ENCODE results near the gene MTRR. TPM values are rescaled to one million over a fixed set of nuclear protein-coding genes. Genes with fewer than 3 reads are reported as not detected.

MTRR gene
- total RNA-seq = 10 to 100 TPM; 11.0 to 53.9 (median 51.3) TPM
- 10 to 100 TPM in 2 of 3 donors, 1 to 10 TPM in 1; 9.7 to 21.8 (median 15.1) TPM for polyA plus RNA-seq
- long read RNA-seq, donor 1 = 0 reads
- long read RNA-seq, donor 2, partial matches to known transcripts = 0 of 5 reads
- long read RNA-seq, donor 2, other reads (novel, unspliced or antisense) = 0 of 5 reads
- long read RNA-seq, donor 3, partial matches to known transcripts = 0 of 1 reads
- long read RNA-seq, donor 3, other reads (novel, unspliced or antisense) = 0 of 1 reads
- long read RNA-seq, donor 4 = 0 reads
- long read RNA-seq, donor 5, partial matches to known transcripts = 0 of 2 reads
- long read RNA-seq, donor 5, other reads (novel, unspliced or antisense) = 0 of 2 reads
- long read RNA-seq, donor 6, partial matches to known transcripts = 0 of 6 reads
- long read RNA-seq, donor 6, other reads (novel, unspliced or antisense) = 0 of 6 reads
- long read RNA-seq, donor 7, partial matches to known transcripts = 0 of 1 reads
- long read RNA-seq, donor 7, other reads (novel, unspliced or antisense) = 0 of 1 reads
- long read RNA-seq, donor 8, partial matches to known transcripts = 0 of 2 reads
- long read RNA-seq, donor 8, other reads (novel, unspliced or antisense) = 0 of 2 reads
- long read RNA-seq, donor 9, partial matches to known transcripts = 0 of 1 reads
- long read RNA-seq, donor 9, other reads (novel, unspliced or antisense) = 0 of 1 reads
- long read RNA-seq, donor 10 = 0 reads

DNA sequence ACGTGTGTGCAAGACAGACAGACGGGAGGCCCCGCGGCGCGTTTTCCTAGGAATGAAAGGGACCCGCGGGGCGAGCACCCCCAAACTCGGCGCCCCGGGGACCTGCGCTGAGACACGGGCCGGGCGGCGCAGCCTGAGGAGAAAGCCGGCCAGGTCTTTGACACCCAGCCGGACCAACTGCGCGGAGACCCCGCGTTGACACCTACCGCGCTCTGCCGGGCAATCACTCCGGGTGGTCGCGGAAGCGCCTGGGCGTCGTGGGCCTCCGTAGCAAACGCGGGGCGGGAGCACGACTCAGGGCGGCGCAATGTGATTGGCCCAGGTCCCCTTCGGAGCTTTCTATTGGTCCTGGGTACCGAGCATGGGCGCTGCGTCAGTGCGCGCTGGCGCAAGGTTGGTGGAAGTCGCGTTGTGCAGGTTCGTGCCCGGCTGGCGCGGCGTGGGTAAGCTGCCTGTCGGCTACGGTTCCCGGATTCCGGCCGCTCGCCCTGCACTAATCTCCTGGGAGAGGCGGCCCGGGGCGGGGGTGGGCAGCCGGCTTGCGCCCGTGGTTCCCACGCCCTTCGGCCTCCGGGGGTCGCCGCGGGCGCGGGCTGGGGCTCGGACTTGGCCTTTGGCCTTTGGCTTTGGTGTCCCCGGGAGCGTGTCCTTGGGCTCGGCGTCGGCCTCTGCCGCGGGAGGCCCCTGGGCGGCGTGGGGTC, at the start of gene MTRR, which contains the start of gene FASTKD3:
Gene MTRR (plus strand): TSS at position 376 of the 701 bp plus-strand sequence. CDS start 1,647 bp downstream, outside the sequence.
Gene FASTKD3 (minus strand): TSS at position 259 of the 701 bp plus-strand sequence. CDS start 948 bp downstream, outside the sequence.
- Histone ChIP-seq H3K4me1 (peaks cover 11 to 65% (median 42%) of the 10 kb centered on the region in 4 donors), H3K27me3 (no peaks in the 10 kb centered on the region), H3K27ac (peak within 1 kb of the TSS; percentile 86 to 95 (median 91)), H3K4me3 (peak within 1 kb of the TSS; percentile 76 to 98 (median 93)), H3K36me3 (peaks cover 3 to 23% (median 18%) of the 10 kb centered on the region in 4 donors), H3K9me3 (no peaks in the 10 kb centered on the region)
- DNase-seq = peak; percentile 94 to 98
- TF ChIP-seq POLR2A (IDR thresholded peaks at IDR 0.05) (peak in 1 of 4 donors; percentile 28), POLR2AphosphoS5 (IDR thresholded peaks at IDR 0.05) (peak; percentile 47 to 94 (median 91)), EP300 (IDR thresholded peaks at IDR 0.05) (no peak)
- TF ChIP-seq, protein P1, sequence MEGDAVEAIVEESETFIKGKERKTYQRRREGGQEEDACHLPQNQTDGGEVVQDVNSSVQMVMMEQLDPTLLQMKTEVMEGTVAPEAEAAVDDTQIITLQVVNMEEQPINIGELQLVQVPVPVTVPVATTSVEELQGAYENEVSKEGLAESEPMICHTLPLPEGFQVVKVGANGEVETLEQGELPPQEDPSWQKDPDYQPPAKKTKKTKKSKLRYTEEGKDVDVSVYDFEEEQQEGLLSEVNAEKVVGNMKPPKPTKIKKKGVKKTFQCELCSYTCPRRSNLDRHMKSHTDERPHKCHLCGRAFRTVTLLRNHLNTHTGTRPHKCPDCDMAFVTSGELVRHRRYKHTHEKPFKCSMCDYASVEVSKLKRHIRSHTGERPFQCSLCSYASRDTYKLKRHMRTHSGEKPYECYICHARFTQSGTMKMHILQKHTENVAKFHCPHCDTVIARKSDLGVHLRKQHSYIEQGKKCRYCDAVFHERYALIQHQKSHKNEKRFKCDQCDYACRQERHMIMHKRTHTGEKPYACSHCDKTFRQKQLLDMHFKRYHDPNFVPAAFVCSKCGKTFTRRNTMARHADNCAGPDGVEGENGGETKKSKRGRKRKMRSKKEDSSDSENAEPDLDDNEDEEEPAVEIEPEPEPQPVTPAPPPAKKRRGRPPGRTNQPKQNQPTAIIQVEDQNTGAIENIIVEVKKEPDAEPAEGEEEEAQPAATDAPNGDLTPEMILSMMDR (IDR thresholded peaks at IDR 0.05) = no peak
- 0 to 1% (median 0%) methylated on average over 20 to 83 of the region's 83 CpGs for WGBS, 5 donors
- intact Hi-C loops (cut with DNase I; ENCODE audit: low total_unique reads) = loop anchor here (10.0 kb wide), 1 partner anchor 1244 kb away; no protein-coding TSS in a partner anchor

DNA sequence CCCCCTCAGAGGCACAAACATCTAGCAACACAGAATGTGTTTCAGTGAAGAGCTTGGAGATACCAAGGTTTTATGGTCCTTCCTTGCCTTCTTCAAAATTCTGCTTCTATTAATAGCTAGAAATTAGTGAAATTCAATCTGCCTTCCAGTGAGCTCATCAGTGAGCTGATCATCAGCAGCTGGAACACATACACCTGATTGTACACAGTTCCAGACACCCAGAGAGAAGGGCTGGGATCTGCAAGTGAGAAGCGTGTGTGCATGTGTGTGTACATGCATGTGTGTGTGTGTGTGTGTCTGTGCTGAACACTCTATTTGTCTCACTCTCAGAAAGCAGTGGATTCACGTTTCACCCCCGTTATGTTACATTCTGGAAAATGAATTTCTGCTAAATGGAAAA, 46.5 kb upstream of the MTRR start:
- H3K27ac ChIP-seq = no peak overlapping the region
- 55 to 84% (median 60%) methylated on average over 3 of the region's 3 CpGs for WGBS, 5 donors
- H3K9me3 ChIP-seq = no peaks in the 10 kb centered on the region
- no peak overlapping the region for H3K4me3 ChIP-seq
- intact Hi-C loops (cut with DNase I; ENCODE audit: low total_unique reads) = no loop called here
- no peak for TF ChIP-seq POLR2AphosphoS5 (IDR thresholded peaks at IDR 0.05)
- TF ChIP-seq POLR2A (IDR thresholded peaks at IDR 0.05) = no peak
- TF ChIP-seq, protein P1 (IDR thresholded peaks at IDR 0.05) = no peak
- no peak for TF ChIP-seq EP300 (IDR thresholded peaks at IDR 0.05)
- no peak for DNase-seq
- H3K36me3 ChIP-seq = peaks cover 0 to 8% (median 2%) of the 10 kb centered on the region in 4 donors
- H3K27me3 ChIP-seq = no peaks in the 10 kb centered on the region
- H3K4me1 ChIP-seq = no peaks in the 10 kb centered on the region

DNA sequence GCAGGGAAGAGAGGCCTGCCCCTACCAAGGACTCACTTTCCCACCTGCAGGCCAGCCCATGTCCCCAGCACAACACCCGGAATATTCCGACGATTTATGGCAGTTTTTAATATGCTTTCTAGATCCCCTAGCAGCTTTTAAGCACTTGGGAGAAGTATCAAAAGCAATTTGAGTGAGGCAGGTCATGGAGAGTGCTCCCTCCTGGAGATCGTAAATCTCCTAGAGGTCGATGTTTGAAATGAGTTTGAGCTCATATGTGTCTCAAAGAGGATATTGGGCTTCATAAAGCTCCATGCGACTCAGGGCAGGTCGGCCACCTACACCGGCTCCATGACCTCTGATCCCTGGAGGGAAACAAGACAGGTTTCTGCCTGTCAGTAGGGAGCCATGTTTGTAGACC, 45.4 kb upstream of the MTRR start:
- H3K27ac ChIP-seq = no peak overlapping the region
- WGBS, 5 donors = 61 to 70% (median 68%) methylated on average over 8 of the region's 8 CpGs
- no peak overlapping the region for H3K4me3 ChIP-seq
- no peaks in the 10 kb centered on the region for H3K9me3 ChIP-seq
- intact Hi-C loops (cut with DNase I; ENCODE audit: low total_unique reads) = no loop called here
- no peak for TF ChIP-seq POLR2AphosphoS5 (IDR thresholded peaks at IDR 0.05)
- TF ChIP-seq POLR2A (IDR thresholded peaks at IDR 0.05) = no peak
- no peak for TF ChIP-seq EP300 (IDR thresholded peaks at IDR 0.05)
- TF ChIP-seq, protein P1 (IDR thresholded peaks at IDR 0.05) = no peak
- no peaks in the 10 kb centered on the region for H3K27me3 ChIP-seq
- H3K36me3 ChIP-seq = peaks cover 0 to 8% (median 2%) of the 10 kb centered on the region in 4 donors
- DNase-seq = no peak
- H3K4me1 ChIP-seq = no peaks in the 10 kb centered on the region

DNA sequence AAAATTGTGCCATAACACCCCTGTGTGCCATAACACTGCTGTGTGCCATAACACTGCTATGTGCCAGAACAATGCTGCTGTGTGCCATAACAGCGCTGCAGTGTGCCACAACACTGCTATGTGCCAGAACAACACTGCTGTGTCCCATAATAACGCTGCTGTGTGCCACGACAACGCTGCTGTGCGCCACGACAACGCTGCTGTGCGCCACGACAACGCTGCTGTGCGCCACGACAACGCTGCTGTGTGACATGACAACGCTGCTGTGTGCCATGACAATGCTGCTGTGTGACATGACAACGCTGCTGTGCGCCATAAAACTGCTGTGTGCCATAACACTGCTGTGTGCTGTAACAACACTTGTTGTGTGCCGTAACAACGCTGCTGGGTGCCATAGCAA, 44.0 kb upstream of the MTRR start:
- Histone ChIP-seq H3K4me3 (no peak overlapping the region), H3K27me3 (no peaks in the 10 kb centered on the region), H3K4me1 (no peaks in the 10 kb centered on the region), H3K36me3 (peaks cover 0 to 8% (median 2%) of the 10 kb centered on the region in 4 donors), H3K27ac (no peak overlapping the region), H3K9me3 (no peaks in the 10 kb centered on the region)
- WGBS, 5 donors = 91 to 97% (median 93%) methylated on average over 18 of the region's 18 CpGs
- DNase-seq = no peak
- TF ChIP-seq POLR2AphosphoS5 (IDR thresholded peaks at IDR 0.05) (no peak), POLR2A (IDR thresholded peaks at IDR 0.05) (no peak), EP300 (IDR thresholded peaks at IDR 0.05) (no peak)
- TF ChIP-seq, protein P1 (IDR thresholded peaks at IDR 0.05) = no peak
- intact Hi-C loops (cut with DNase I; ENCODE audit: low total_unique reads) = no loop called here

Data from stomach (tissue), 19 donors.